ENCODE results near the gene TAGLN. TPM values are rescaled to one million over a fixed set of nuclear protein-coding genes. Genes with fewer than 3 reads are reported as not detected.

The TAGLN gene
- polyA plus RNA-seq, 3 donors: 3.6 to 113 (median 4.0) TPM

- H3K9me3 Mint-ChIP-seq: no peaks in the 10 kb centered on the region
- 90% methylated on average over 2 of the region's 10 CpGs for WGBS (ENCODE audit: insufficient coverage)
- no peak for DNase-seq
- peak overlapping the region in 2 of 3 experiments; percentile 82 to 98 for H3K4me3 ChIP-seq (replicated peaks in 1 of 3; ENCODE audit: low read depth in 2 of 3, low read length in 3 of 3)
- TF ChIP-seq CTCF (IDR thresholded peaks at IDR 0.05): no peak
- intact Hi-C loops (cut with micrococcal nuclease): no loop called here
- peaks cover 0 to 3% (median 0%) of the 10 kb centered on the region in 3 donors for H3K27me3 Mint-ChIP-seq (ENCODE audit: low read depth in 3 of 3)
- H3K36me3 ChIP-seq (replicated peaks in 1 of 2; ENCODE audit: control insufficient read depth in 1 of 2, insufficient read depth in 2 of 2, low read length in 2 of 2): peaks cover 11 to 14% of the 10 kb centered on the region in 2 donors
- H3K4me3 Mint-ChIP-seq: peak overlapping the region; percentile 96 to 98
- H3K36me3 Mint-ChIP-seq: peaks cover 15 to 22% of the 10 kb centered on the region in 2 donors
- no peaks in the 10 kb centered on the region for H4K20me1 ChIP-seq (ENCODE audit: insufficient read depth, low read length)
- peaks cover 29% of the 10 kb centered on the region for H3K4me1 Mint-ChIP-seq
- H3K9ac ChIP-seq (ENCODE audit: insufficient read depth, low read length, poor library complexity, severe bottlenecking): no peak overlapping the region
- peak overlapping the region; percentile 89 for H3K4me2 ChIP-seq (replicated peaks; ENCODE audit: extremely low read depth, low read length, poor library complexity, severe bottlenecking)
- H3K27ac Mint-ChIP-seq: peak overlapping the region; percentile 83 to 97 (median 92)
- peak overlapping the region; percentile 88 for H2AFZ ChIP-seq (ENCODE audit: insufficient read depth, low read depth, low read length, poor library complexity, severe bottlenecking)
- H3K4me1 ChIP-seq (ENCODE audit: control insufficient read depth in 1 of 2, insufficient read depth in 2 of 2, low read length in 2 of 2): peaks cover 29 to 38% of the 10 kb centered on the region in 2 donors
- no peaks in the 10 kb centered on the region for H3K9me3 ChIP-seq (replicated peaks in 1 of 2; ENCODE audit: control insufficient read depth in 1 of 2, insufficient read depth in 1 of 2, low read length in 2 of 2)
- H3K79me2 ChIP-seq (ENCODE audit: insufficient read depth, low read length): peaks cover 19% of the 10 kb centered on the region
- no peaks in the 10 kb centered on the region for H3K27me3 ChIP-seq (ENCODE audit: control insufficient read depth in 2 of 2, insufficient read depth in 2 of 2, low read length in 2 of 2)
- peak overlapping the region in 1 of 2 donors; percentile 89 for H3K27ac ChIP-seq (ENCODE audit: low read depth in 1 of 2, low read length in 2 of 2)
These were observed 21.5 kb upstream of the TAGLN start for GRCh38 chr11:117177534-117178209.

GRCh38 chr11:117178210-117179034 lies 20.7 kb upstream of the TAGLN start, which contains the start of gene SIDT2:
SIDT2 (plus strand) TSS chr11:117178743; CDS start chr11:117179264, 521 bp downstream.
- WGBS (ENCODE audit: insufficient coverage): 2% methylated on average over 42 of the region's 51 CpGs
- H3K9me3 Mint-ChIP-seq: no peaks in the 10 kb centered on the region
- Histone ChIP-seq H3K36me3 (replicated peaks in 1 of 2; ENCODE audit: control insufficient read depth in 1 of 2, insufficient read depth in 2 of 2, low read length in 2 of 2) (peaks cover 13 to 21% of the 10 kb centered on the region in 2 donors), H3K9me3 (replicated peaks in 1 of 2; ENCODE audit: control insufficient read depth in 1 of 2, insufficient read depth in 1 of 2, low read length in 2 of 2) (no peaks in the 10 kb centered on the region), H3K79me2 (ENCODE audit: insufficient read depth, low read length) (peaks cover 19% of the 10 kb centered on the region), H3K4me3 (replicated peaks in 1 of 3; ENCODE audit: low read depth in 2 of 3, low read length in 3 of 3) (peak within 1 kb of the TSS; percentile 71 to 98 (median 82)), H2AFZ (ENCODE audit: insufficient read depth, low read depth, low read length, poor library complexity, severe bottlenecking) (peak within 1 kb of the TSS; percentile 88), H3K27ac (ENCODE audit: low read depth in 1 of 2, low read length in 2 of 2) (peak within 1 kb of the TSS; percentile 69 to 89), H4K20me1 (ENCODE audit: insufficient read depth, low read length) (no peaks in the 10 kb centered on the region), H3K27me3 (ENCODE audit: control insufficient read depth in 2 of 2, insufficient read depth in 2 of 2, low read length in 2 of 2) (no peaks in the 10 kb centered on the region), H3K4me2 (replicated peaks; ENCODE audit: extremely low read depth, low read length, poor library complexity, severe bottlenecking) (peak within 1 kb of the TSS; percentile 89), H3K4me1 (ENCODE audit: control insufficient read depth in 1 of 2, insufficient read depth in 2 of 2, low read length in 2 of 2) (peaks cover 29 to 38% of the 10 kb centered on the region in 2 donors), H3K9ac (ENCODE audit: insufficient read depth, low read length, poor library complexity, severe bottlenecking) (peak within 1 kb of the TSS; percentile 81)
- peak within 1 kb of the TSS; percentile 87 to 97 (median 92) for H3K27ac Mint-ChIP-seq
- DNase-seq: peak; percentile 69 to 82 (median 75)
- peaks cover 0 to 4% (median 0%) of the 10 kb centered on the region in 3 donors for H3K27me3 Mint-ChIP-seq (ENCODE audit: low read depth in 3 of 3)
- H3K4me1 Mint-ChIP-seq: peaks cover 28% of the 10 kb centered on the region
- intact Hi-C loops (cut with micrococcal nuclease): no loop called here
- peak within 1 kb of the TSS; percentile 96 to 98 for H3K4me3 Mint-ChIP-seq
- H3K36me3 Mint-ChIP-seq: peaks cover 19 to 30% of the 10 kb centered on the region in 2 donors
- no peak for TF ChIP-seq CTCF (IDR thresholded peaks at IDR 0.05)

Data from CD14-positive monocyte (primary cell).